ENCODE results near the gene RELL2. TPM values are rescaled to one million over a fixed set of nuclear protein-coding genes. Genes with fewer than 3 reads are reported as not detected.
"Not testable (repeated sequence)": the region's sequence is repeated elsewhere in the genome, so short reads cannot be mapped to it uniquely, and the experiment has no call there.

Gene RELL2
- total and polyA plus RNA-seq, 7 donors, result 0.99 to 10.5 (median 2.5) TPM

- Histone ChIP-seq H3K27ac (no peak overlapping the region), H3K4me3 (no peak overlapping the region), H3K9me3 (no peaks in the 10 kb centered on the region), H3K36me3 (no peaks in the 10 kb centered on the region), H3K4me1 (peaks cover 0 to 12% (median 5%) of the 10 kb centered on the region in 4 donors), H3K27me3 (no peaks in the 10 kb centered on the region)
- no peak for TF ChIP-seq POLR2A (IDR thresholded peaks at IDR 0.05)
- TF ChIP-seq POLR2AphosphoS5 (IDR thresholded peaks at IDR 0.05), result no peak
- TF ChIP-seq CTCF (IDR thresholded peaks at IDR 0.05), result no peak
- no peak for TF ChIP-seq EP300 (IDR thresholded peaks at IDR 0.05)
- intact Hi-C loops (cut with DNase I), result no loop called here
- no peak for DNase-seq
- 95 to 96% methylated on average over 2 of the region's 2 CpGs for WGBS, 2 donors
Observed at GRCh38 chr5:141608046-141608445, 28.8 kb upstream of the RELL2 start.

GRCh38 chr5:141608557-141608956, 28.2 kb upstream of the RELL2 start:
- no peaks in the 10 kb centered on the region for H3K36me3 ChIP-seq
- no peak overlapping the region for H3K4me3 ChIP-seq
- no peak for TF ChIP-seq POLR2A (IDR thresholded peaks at IDR 0.05)
- TF ChIP-seq CTCF (IDR thresholded peaks at IDR 0.05), result no peak
- TF ChIP-seq EP300 (IDR thresholded peaks at IDR 0.05), result no peak
- TF ChIP-seq POLR2AphosphoS5 (IDR thresholded peaks at IDR 0.05), result no peak
- intact Hi-C loops (cut with DNase I), result no loop called here
- no peaks in the 10 kb centered on the region for H3K27me3 ChIP-seq
- H3K27ac ChIP-seq, result no peak overlapping the region
- DNase-seq, result no peak
- 17 to 22% methylated on average over 1 of the region's 1 CpG for WGBS, 2 donors
- peaks cover 0 to 9% (median 4%) of the 10 kb centered on the region in 4 donors for H3K4me1 ChIP-seq
- H3K9me3 ChIP-seq, result no peaks in the 10 kb centered on the region

GRCh38 chr5:141609044-141609443, 27.8 kb upstream of the RELL2 start:
- DNase-seq, result no peak
- no peaks in the 10 kb centered on the region for H3K27me3 ChIP-seq
- H3K36me3 ChIP-seq, result no peaks in the 10 kb centered on the region
- peaks cover 0 to 5% (median under 1%) of the 10 kb centered on the region in 4 donors for H3K4me1 ChIP-seq
- no peak overlapping the region for H3K27ac ChIP-seq
- H3K9me3 ChIP-seq, result no peaks in the 10 kb centered on the region
- intact Hi-C loops (cut with DNase I), result no loop called here
- TF ChIP-seq EP300 (IDR thresholded peaks at IDR 0.05) (no peak), POLR2A (IDR thresholded peaks at IDR 0.05) (no peak), CTCF (IDR thresholded peaks at IDR 0.05) (no peak), POLR2AphosphoS5 (IDR thresholded peaks at IDR 0.05) (no peak)
- 90% methylated on average over 3 of the region's 3 CpGs for WGBS, 2 donors
- H3K4me3 ChIP-seq, result no peak overlapping the region

- H3K9me3 ChIP-seq; intact Hi-C loops (cut with DNase I); H3K27me3 ChIP-seq; H3K4me3 ChIP-seq; H3K27ac ChIP-seq; H3K4me1 ChIP-seq; H3K36me3 ChIP-seq; DNase-seq: not testable (repeated sequence)
- 95 to 97% methylated on average over 7 of the region's 7 CpGs for whole genome bisulfite sequencing, 2 donors
Observed at GRCh38 chr5:141609921-141610320, 26.9 kb upstream of the RELL2 start.

GRCh38 chr5:141611289-141611688, 25.5 kb upstream of the RELL2 start:
- H3K4me3 ChIP-seq, result no peak overlapping the region
- no peak overlapping the region for H3K27ac ChIP-seq
- intact Hi-C loops (cut with DNase I), result no loop called here
- TF ChIP-seq POLR2A (IDR thresholded peaks at IDR 0.05), result no peak
- TF ChIP-seq POLR2AphosphoS5 (IDR thresholded peaks at IDR 0.05), result no peak
- TF ChIP-seq CTCF (IDR thresholded peaks at IDR 0.05), result no peak
- no peak for TF ChIP-seq EP300 (IDR thresholded peaks at IDR 0.05)
- no peak for DNase-seq
- H3K27me3 ChIP-seq, result no peaks in the 10 kb centered on the region
- WGBS, 2 donors, result 84 to 95% methylated on average over 3 of the region's 3 CpGs
- H3K4me1 ChIP-seq, result no peaks in the 10 kb centered on the region
- H3K36me3 ChIP-seq, result no peaks in the 10 kb centered on the region
- H3K9me3 ChIP-seq, result no peaks in the 10 kb centered on the region

All from sigmoid colon (tissue), 7 donors.